ENCODE measurements around the gene NKAIN1. TPM values are rescaled to one million over a fixed set of nuclear protein-coding genes. Genes with fewer than 3 reads are reported as not detected.
"Not testable (repeated sequence)": the region's sequence is repeated elsewhere in the genome, so short reads cannot be mapped to it uniquely, and the experiment has no call there.

The NKAIN1 gene
- total and polyA plus RNA-seq, 8 donors: 0.08 TPM; not detected in 7

DNA sequence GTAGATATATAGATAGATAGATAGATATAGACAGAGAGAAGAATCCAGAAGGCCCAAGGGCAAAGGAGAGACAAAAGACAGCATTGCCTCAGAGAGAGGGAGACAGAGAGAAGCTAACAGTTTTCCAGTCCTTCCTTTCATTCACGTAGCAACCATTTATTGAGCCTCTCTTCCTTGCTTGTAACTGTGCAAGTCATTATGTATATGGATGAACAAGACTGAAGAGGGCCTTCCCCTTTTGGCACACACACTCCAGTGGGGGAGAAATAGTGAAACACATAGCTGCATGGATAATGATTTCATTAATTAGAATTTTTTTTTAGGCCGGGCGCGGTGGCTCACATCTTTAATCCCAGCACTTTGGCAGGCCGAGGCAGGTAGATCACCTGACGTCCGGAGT lies 99.4 kb downstream of the NKAIN1 start:
- WGBS, 5 donors: 84 to 94% (median 93%) methylated on average over 7 of the region's 7 CpGs
- Histone ChIP-seq H3K4me3 (no peak overlapping the region), H3K4me1 (no peaks in the 10 kb centered on the region), H3K27me3 (no peaks in the 10 kb centered on the region), H3K27ac (no peak overlapping the region), H3K9me3 (no peaks in the 10 kb centered on the region), H3K36me3 (no peaks in the 10 kb centered on the region)
- TF ChIP-seq CTCF (IDR thresholded peaks at IDR 0.05): no peak
- no peak for TF ChIP-seq POLR2AphosphoS5 (IDR thresholded peaks at IDR 0.05)
- TF ChIP-seq EP300 (IDR thresholded peaks at IDR 0.05): no peak
- TF ChIP-seq POLR2A (IDR thresholded peaks at IDR 0.05): no peak
- no peak for DNase-seq
- intact Hi-C loops (cut with DNase I; ENCODE audit: low total_unique reads): no loop called here

GRCh38 chr1:31138797-31139521 lies 100.7 kb downstream of the NKAIN1 start:
- H3K9me3 ChIP-seq; DNase-seq; H3K4me1 ChIP-seq; H3K36me3 ChIP-seq; intact Hi-C loops (cut with DNase I; ENCODE audit: low total_unique reads); H3K4me3 ChIP-seq; H3K27me3 ChIP-seq; H3K27ac ChIP-seq: not testable (repeated sequence)
- 90 to 94% (median 93%) methylated on average over 12 of the region's 12 CpGs for WGBS, 5 donors

GRCh38 chr1:31137873-31138272 lies 101.8 kb downstream of the NKAIN1 start:
- H3K27me3 ChIP-seq; H3K9me3 ChIP-seq; H3K36me3 ChIP-seq; intact Hi-C loops (cut with DNase I; ENCODE audit: low total_unique reads); H3K27ac ChIP-seq; H3K4me3 ChIP-seq; H3K4me1 ChIP-seq; DNase-seq: not testable (repeated sequence)
- WGBS, 5 donors: 86 to 93% (median 92%) methylated on average over 3 of the region's 3 CpGs

DNA sequence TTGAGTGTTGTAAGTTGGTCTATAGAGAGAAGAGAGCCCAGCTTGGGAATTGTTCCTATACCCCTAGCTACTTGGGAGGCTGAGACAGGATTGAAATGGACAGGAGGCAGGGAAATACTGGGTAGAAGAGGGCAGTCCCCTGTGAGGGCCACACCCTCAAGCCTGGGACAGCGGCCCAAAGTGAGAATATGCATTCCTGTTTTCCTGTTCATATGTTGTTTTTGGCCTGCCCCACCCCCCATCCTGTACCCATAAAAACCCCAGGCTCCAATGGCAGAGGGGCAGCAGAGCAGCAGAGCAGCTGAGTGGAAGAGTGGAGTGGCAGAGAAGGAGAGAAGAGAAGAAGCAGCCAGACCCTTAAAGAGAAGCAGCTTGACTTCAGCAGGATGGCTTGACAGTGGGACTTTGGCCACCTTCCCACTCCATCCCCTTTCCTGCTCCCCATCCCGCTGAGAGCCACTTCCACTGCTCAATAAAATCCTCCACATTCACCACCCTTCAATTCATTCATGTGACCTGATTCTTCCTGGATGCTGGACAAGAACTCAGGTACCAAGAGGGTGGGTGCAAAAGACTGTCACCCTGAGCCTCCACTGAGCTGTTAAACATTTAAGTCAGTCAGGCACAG lies 103.6 kb downstream of the NKAIN1 start:
- Histone ChIP-seq H3K9me3 (no peaks in the 10 kb centered on the region), H3K27ac (no peak overlapping the region), H3K4me1 (no peaks in the 10 kb centered on the region), H3K27me3 (no peaks in the 10 kb centered on the region), H3K36me3 (no peaks in the 10 kb centered on the region), H3K4me3 (no peak overlapping the region)
- no peak for DNase-seq
- WGBS, 5 donors: 58 to 86% (median 80%) methylated on average over 2 of the region's 2 CpGs
- intact Hi-C loops (cut with DNase I; ENCODE audit: low total_unique reads): no loop called here
- TF ChIP-seq POLR2AphosphoS5 (IDR thresholded peaks at IDR 0.05) (no peak), EP300 (IDR thresholded peaks at IDR 0.05) (no peak), POLR2A (IDR thresholded peaks at IDR 0.05) (no peak), CTCF (IDR thresholded peaks at IDR 0.05) (no peak)

- no peak overlapping the region for H3K4me3 ChIP-seq
- TF ChIP-seq POLR2AphosphoS5 (IDR thresholded peaks at IDR 0.05) (no peak), CTCF (IDR thresholded peaks at IDR 0.05) (no peak), POLR2A (IDR thresholded peaks at IDR 0.05) (no peak), EP300 (IDR thresholded peaks at IDR 0.05) (no peak)
- H3K27me3 ChIP-seq: no peaks in the 10 kb centered on the region
- no peak overlapping the region for H3K27ac ChIP-seq
- intact Hi-C loops (cut with DNase I; ENCODE audit: low total_unique reads): no loop called here
- DNase-seq: no peak
- WGBS, 5 donors: 68 to 83% (median 77%) methylated on average over 6 to 7 of the region's 7 CpGs
- no peaks in the 10 kb centered on the region for H3K4me1 ChIP-seq
- no peaks in the 10 kb centered on the region for H3K36me3 ChIP-seq
- H3K9me3 ChIP-seq: no peaks in the 10 kb centered on the region
Observed at GRCh38 chr1:31133368-31133767, 106.3 kb downstream of the NKAIN1 start.

Other genes with a start within 250 kb of the NKAIN1 start
- 100 to 1,000 TPM in 2 of 5 donors, 10 to 100 TPM in 3; 69.6 to 126 (median 98.2) TPM for gene PUM1, start 174.2 kb downstream of the NKAIN1 start, total RNA-seq
- gene PUM1, start 174.2 kb downstream of the NKAIN1 start, polyA plus RNA-seq: 10 to 100 TPM; 12.9 to 24.1 (median 15.4) TPM
- 100 to 1,000 TPM in 1 of 5 donors, 10 to 100 TPM in 3, 1 to 10 TPM in 1; 1.8 to 100 (median 21.3) TPM for gene SNRNP40, start 56.9 kb upstream of the NKAIN1 start, total RNA-seq
- 10 to 100 TPM; 16.6 to 19.7 (median 19.4) TPM for gene SNRNP40, start 56.9 kb upstream of the NKAIN1 start, polyA plus RNA-seq
- gene ZCCHC17, start 57.1 kb upstream of the NKAIN1 start, total RNA-seq: 10 to 100 TPM in 2 of 5 donors, 1 to 10 TPM in 2, not detected in 1; 1.8 to 31.6 (median 15.0) TPM
- gene ZCCHC17, start 57.1 kb upstream of the NKAIN1 start, polyA plus RNA-seq: 10 to 100 TPM; 23.2 to 39.0 (median 32.7) TPM
- gene FABP3, start 133.2 kb upstream of the NKAIN1 start, total RNA-seq: 10 to 100 TPM in 3 of 5 donors, 1 to 10 TPM in 1, not detected in 1; 7.6 to 60.3 (median 15.6) TPM
- gene FABP3, start 133.2 kb upstream of the NKAIN1 start, polyA plus RNA-seq: 10 to 100 TPM; 43.0 to 73.5 (median 64.4) TPM
- 100 to 1,000 TPM in 1 of 5 donors, 10 to 100 TPM in 4; 12.3 to 114 (median 92.0) TPM for gene SERINC2, start 173.3 kb upstream of the NKAIN1 start, total RNA-seq
- gene SERINC2, start 173.3 kb upstream of the NKAIN1 start, polyA plus RNA-seq: 10 to 100 TPM; 50.9 to 76.3 (median 55.6) TPM